ENCODE results near the gene USP47.

DNA sequence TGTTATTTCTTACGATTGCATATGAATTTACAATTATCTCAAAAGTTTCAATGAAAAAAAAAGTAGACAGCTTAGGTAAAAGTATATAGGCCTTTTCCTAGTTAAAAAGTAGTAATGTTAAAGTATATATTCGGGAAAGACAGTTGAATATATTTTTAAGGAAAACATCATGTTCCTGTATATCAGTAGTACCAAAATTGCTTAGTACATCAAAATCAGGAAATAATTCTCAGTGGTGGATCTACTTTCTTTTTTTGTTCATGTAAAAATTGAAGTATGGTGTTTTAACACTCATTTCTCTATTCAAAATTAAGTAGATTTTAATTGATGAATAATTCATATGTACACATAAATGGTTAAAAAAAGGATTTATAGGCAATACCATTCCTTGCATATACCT is 73.9 kb downstream of the USP47 start:
- TF ChIP-seq, protein P1, sequence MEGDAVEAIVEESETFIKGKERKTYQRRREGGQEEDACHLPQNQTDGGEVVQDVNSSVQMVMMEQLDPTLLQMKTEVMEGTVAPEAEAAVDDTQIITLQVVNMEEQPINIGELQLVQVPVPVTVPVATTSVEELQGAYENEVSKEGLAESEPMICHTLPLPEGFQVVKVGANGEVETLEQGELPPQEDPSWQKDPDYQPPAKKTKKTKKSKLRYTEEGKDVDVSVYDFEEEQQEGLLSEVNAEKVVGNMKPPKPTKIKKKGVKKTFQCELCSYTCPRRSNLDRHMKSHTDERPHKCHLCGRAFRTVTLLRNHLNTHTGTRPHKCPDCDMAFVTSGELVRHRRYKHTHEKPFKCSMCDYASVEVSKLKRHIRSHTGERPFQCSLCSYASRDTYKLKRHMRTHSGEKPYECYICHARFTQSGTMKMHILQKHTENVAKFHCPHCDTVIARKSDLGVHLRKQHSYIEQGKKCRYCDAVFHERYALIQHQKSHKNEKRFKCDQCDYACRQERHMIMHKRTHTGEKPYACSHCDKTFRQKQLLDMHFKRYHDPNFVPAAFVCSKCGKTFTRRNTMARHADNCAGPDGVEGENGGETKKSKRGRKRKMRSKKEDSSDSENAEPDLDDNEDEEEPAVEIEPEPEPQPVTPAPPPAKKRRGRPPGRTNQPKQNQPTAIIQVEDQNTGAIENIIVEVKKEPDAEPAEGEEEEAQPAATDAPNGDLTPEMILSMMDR (conservative IDR thresholded peaks at IDR 0.05; ENCODE audit: low read length), result no peak
- no peak for TF ChIP-seq EZH2phosphoT487 (IDR thresholded peaks at IDR 0.05; ENCODE audit: borderline replicate concordance, low read depth, low read length)
